Glomerular visceral epithelial cell (primary cell): ENCODE results near the gene TCF3.
"Not testable (repeated sequence)": the region's sequence is repeated elsewhere in the genome, so short reads cannot be mapped to it uniquely, and the experiment has no call there.

Experiments used
- DNase-seq: peaks from one replicate; pipeline ENCODE4 v3.0.0-alpha.2; 2016; ENCODE audit errors: extremely low spot score

Gene TCF3

DNA sequence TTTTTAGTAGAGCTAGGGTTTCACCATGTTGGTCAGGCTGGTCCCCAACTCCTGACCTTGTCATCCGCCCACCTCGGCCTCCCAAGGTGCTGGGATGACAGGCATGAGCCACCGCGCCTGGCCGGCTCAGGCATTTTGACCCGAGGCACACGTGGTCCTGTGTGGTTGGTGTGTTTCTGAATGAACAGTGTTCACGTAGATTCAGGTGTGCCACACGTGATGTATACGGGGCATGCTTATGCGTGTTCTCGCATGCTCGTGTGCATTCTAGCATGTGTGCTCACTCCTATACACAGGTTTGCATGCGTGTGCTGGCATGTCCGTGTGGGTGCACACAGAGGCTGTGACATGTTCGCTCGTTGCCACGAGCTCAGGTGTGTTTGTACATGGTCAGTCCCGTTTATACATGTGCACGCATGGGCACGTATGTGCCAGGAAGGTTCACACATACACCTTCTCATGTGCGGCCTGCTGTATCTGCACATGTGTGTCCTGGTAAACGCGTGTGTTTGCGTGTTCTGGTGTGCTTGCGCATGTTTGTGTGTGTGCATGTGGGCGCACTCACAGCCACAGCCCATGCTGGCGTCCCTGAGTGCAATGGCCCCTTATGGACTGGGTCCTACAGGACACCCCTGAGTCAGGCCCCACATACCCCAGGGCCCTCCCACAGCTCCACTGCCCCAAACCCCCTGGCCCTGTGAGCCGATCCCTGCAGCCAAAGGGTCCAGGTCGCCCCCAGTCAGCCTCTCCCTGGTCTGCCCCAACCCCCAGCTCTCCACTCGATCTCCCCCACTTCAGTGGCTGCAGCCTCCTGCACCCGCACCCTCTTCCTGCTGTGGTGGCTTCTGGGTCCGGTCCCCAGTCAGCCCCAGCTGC lies 20.6 kb upstream of the TCF3 start:
- DNase-seq, result no peak

DNA sequence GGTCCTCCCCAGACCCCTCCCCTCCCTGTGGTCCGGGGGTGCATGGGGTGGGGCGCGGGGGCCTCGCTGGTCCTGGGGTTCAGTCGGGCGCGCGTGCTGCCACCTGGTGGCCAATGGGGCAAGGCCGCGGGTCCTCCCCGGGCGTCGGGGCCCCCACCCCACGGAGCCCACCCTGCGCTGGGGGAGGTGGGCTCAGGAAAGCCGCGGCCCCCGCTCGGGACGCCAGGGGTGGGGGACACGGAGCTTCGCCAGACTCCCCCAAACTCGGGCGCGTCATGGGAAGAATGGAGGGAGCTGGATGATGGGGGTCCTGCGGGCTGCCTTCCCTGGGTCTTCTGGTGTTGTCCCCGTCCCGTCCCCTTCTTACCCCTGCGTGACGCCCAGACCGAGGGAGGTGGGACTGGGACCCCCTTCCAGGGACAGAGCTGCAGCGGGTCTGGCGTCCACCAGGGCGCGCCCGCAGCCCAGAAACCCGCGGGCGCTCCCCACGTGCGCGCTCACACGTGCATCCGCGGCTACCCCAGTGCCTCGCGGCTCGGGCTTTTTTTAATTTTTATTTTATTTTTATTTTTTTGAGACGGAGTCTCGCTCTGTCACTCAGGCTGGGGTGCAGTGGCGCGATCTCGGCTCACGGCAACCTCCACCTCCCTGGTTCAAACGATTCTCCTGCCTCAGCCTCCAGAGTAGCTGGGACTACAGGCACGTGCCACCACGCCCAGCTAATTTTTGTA lies 19.8 kb upstream of the TCF3 start:
- peak; percentile 53 for DNase-seq

GRCh38 chr19:1671716-1672037 lies 19.3 kb upstream of the TCF3 start:
- no peak for DNase-seq

DNA sequence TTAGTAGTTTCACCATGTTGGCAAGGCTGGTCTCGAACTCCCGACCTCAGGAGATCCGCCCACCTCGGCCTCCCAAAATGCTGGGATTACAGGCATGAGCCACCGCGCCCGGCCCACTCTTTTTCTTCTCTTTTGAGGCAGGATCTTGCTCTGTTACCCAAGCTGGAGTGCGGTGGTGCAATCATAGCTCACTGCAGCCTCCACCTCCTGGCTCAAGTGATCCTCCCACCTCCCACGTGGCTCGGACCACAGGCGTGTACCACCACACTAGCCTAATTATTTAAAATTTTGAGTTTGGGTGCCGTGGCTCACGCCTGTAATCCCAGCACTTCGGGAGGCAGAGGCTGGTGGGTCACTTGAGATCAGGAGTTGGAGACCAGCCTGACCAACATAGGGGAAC lies 18.3 kb upstream of the TCF3 start:
- not testable (repeated sequence) for DNase-seq

- peak; percentile 17 for DNase-seq
Observed at GRCh38 chr19:1668486-1669270, 16.3 kb upstream of the TCF3 start.

DNA sequence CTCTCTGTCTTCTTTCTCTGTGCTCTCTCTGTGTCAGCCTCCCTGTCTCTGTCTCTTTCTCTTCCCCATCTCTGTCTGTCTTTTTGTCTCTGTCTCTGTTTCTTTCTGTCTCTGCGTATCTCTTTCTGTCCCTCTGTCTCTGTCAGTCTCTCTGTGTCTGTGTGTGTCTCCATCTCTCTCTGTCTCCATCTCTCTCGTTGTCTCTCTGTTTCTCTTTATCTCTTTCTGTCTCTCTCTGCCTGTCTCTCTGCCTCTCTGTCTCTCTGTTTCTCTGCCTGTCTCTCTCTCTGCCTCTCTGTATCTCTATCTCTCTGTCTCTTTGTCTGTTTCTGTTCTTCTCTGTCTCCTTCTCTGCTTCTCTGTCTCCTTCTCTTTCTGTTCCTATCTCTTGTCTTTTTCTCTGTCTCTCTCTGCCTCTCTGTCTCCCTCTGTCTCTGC lies 15.7 kb upstream of the TCF3 start:
- no peak for DNase-seq

- no peak for DNase-seq
Observed at GRCh38 chr19:1665565-1666047, 13.2 kb upstream of the TCF3 start.

DNA sequence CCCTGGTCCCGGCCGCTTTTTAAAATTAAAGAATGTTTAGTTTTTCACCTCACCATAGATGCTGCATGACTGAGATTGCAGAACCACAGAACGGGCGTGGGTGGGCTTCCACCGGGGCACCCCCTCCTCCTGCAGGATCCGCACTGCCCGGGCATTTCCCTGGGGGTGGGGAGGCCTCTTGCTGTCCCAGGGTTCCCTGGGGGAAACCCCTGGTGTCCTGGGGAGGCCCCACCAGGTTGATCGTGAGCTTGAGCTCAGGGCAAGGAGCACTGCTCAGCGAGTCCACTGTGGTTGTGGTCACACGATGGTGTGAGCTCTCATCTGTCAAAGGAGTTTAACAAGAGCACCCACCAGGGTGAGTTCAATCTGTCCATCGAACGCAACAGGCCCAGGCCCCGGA lies 11.4 kb upstream of the TCF3 start:
- DNase-seq, result no peak

DNA sequence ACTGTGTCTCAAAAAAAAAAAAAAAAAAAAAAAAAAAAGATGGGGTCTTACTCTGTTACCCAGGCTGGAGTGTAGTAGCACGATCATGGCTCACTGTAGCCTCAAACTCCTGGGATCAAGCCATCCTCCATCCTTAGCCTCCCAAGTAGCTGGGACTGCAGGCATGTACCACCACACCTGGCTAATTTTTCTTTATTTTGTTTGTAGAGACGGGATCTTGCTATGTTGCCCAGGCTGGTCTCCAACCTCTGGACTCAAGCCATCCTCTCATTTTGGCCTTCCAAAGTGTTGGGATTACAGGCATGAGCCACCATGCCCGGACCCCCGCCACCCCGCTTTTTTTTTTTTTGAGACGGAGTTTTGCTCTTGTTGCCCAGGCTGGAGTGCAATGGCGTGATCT lies 10.8 kb upstream of the TCF3 start:
- DNase-seq, result not testable (repeated sequence)

DNA sequence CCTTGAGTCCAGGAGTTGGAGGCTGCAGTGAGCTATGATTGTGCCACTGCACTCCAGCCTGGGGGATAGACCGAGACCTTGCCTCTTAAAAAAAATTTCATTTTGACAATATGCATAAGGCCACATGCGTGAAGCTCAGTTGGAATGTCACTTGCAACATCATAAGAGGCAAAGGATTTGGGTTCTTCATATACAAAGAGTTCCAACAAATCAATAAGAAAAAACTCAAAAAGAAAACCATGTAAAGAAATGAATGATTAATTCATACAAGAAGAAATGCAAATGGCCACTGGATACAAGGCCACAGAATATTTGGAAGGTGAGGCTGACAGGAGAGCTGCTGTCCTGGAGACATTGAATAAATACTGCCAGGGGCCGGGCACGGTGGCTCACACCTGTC lies 9.6 kb upstream of the TCF3 start:
- DNase-seq, result no peak

DNA sequence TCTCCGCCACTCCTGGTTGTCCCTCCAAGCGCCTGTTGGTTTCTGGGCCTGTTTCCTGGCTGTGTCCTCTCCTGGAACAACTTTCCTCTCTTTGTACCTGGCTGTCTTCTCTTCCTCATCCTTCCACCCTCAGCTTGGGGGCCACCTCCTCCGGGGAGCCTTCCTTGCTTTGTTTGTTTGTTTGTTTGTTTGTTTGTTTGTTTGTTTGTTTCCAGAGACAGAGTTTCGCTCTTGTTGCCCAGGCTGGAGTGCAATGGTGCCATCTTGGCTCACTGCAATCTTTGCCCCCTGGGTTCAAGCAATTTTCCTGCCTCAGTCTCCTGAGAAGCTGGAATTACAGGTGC lies 6.6 kb upstream of the TCF3 start:
- DNase-seq, result no peak

DNA sequence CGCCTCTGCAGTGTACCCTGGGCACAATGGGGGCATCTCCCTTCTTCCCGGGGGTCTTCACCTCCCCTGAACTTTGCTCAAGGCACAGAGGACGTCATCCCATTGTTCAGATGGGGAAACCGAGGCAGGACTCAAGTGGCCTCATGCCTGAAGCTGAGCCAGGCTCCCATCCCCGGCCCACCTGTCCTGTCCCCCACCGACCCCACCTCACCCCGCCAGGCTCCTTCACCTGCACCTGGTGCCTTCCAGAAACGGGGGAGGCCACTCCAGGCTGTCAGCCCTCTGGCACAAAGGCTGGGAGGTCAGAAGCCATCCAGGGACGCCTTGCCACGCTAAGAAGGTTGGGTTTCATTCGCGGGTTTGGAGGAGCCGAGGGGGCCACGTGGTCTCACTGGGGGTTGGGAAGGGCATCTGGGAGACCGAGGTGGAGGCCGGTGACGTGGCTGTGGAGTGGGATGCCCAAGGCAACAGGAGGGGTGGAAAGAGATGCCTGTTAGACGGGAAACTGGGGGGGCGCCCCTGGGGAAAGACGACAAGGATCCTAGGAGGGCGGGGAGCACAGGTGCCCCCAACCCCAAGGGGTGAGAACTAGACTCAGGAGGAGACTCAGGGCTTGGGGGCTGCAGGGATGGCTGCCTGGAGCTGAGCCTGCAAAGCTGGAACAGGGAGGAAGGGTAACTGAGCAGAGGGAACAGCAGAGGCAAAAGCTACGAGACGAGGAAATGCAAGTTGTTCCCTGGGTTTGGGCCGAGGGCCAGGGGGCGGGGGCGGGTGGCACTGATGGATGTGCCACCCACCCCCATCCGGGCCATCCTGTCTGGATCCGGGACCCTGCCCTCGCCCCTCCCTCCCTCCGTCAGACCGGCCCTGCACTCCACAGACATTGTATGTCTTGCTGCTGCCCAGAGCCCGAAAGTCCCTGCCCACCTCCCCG lies 6.0 kb upstream of the TCF3 start:
- DNase-seq, result no peak

GRCh38 chr19:1657746-1658145 lies 5.3 kb upstream of the TCF3 start:
- peak; percentile 27 for DNase-seq

DNA sequence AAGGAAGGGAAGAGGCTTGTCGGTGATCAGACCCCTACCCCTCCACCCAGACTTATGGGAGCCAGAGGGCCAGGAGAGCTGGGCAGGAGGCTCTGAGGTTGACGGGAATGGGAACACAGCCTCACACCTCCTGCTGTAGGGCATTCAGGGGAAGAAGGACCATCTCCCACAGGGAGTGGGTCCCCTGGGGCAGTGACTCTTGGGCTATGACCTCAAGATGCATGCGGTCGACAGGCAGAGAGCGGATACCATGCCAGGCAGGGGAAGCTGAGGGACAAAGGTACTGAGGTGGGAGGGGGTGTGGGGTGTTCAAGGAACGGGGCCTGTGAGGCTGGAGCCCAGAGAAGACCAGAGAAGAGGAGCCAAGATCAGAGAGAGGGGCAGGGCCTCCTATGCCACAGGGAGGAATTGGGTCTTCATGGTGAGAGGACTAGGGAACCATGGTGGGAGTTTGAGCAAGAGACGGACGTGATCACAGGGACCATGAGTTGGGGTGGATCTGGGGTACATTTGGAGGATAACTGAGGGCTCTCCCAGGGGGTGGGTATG lies 4.6 kb upstream of the TCF3 start:
- DNase-seq, result no peak

- DNase-seq, result no peak
Observed at GRCh38 chr19:1655987-1656608, 3.7 kb upstream of the TCF3 start.

DNA sequence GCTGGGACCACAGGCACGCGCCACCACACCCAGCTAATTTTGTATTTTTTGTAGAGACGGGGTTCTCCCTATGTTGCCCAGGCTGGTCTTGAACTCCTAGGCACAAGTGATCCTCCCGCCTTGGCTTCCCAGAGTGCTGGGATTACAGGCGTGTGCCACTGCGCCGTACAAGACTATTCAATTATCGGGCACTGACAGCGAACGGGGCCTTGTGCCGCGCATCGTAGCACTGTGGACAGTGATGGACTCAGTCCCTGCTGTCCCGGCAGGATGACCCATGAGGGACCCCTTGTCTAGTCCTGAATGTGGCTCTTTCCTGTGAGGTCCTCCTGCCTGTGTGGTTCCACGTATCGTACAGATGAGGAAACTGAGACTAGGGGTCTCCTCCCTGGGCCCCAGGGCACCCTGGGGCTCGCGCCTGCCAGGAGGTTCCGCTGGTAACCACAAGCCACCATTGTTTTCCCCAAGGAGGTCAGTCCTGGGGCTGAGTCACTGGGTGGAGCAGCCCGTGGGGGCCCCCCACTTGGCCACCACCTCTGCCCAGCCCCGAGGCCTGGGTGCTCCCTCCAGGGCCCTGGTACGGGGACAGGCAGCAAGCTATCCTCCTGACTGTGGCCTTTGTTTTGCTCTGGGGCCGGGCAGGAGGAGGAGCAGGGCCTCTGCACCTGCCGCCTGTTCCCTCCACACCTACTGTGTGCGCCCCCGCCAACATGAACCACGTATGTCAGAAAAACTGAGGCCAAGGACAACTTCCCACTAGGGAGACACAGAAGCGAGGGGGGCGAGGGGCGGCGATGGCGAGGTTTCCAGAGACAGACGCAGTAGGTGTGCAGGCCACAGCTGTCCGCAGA lies 2.9 kb upstream of the TCF3 start:
- peak; percentile 31 for DNase-seq

- no peak for DNase-seq
Observed at GRCh38 chr19:1654178-1654792, 1.9 kb upstream of the TCF3 start.

DNA sequence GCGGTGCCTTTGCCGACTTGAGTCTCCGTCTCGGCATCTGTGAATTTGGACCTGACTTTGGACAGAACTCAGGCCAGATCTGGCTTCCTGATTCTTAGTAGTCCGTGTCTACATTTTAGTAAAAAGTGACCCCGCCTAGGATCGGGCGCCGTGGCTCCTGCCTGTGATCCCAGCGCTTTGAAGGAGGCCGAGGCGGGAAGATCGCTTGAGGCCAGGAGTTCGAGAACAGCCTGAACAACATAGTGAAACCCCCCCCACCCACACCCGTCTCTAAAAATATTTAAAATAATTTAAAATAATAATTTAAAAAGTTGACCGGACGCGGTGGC lies 849 bp upstream of the TCF3 start:
- no peak for DNase-seq

DNA sequence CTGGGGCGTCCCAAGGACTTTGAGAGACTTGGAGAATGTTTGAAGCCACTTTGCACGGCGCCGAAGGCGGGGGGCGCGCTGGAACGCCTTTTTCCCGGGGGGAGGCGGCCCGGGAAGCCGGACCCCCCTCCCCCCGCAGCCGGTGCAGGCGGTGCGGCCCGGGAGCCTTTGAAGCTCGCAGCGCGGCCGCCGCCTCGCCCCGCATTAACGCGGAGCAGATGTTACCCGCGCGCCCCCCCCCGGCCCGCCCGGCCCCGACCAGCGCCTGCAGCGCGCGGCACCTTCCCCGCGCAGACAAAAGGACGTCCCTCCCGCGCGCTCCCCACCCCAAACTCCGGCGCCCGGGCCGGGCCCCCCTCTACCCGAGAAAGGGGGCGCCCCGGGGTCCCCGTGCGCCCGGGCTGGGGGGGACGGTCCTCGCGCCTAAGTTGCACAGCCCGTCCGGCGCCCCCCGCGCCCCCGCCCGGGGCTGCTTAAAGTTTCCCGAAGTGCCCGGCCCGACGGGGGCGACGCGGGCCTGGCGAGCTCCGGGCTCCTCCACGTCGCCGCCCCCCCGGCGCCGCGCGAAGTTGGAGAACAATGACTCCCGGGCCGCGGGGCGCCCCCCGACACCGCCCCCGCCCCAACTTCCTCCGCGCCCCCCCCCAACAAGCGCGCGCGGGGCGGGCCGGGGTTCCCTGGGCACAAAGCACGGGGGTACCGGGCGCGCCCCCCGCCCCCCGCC lies 685 bp downstream of the TCF3 start:
- peak; percentile 30 for DNase-seq
